Gastrocnemius medialis (tissue), 4 donors: ENCODE data around the gene PSKH1.

Experiments
- POLR2A ChIP-seq, 2 donors: fragments of 450-650 bp; IDR thresholded peaks; one replicate each; pipeline ENCODE4 v1.6.1; 2017; ENCODE audit warnings: antibody characterized with exemption in 2 of 2, mild to moderate bottlenecking in 2 of 2, moderate library complexity in 2 of 2
- TF ChIP-seq, protein P1 (sequence below), 5 experiments: fragments of 450-650 bp in 3 of 5; fragments of 200-600 bp in 2 of 5; sonication (generic) in 2 of 5; IDR thresholded peaks in 4 of 5; conservative IDR thresholded peaks in 1 of 5; 1 replicate in 4 of 5; 2 replicates in 1 of 5; pipeline ENCODE4 v1.5.1; 2016 to 2019; ENCODE audit warnings: antibody characterized with exemption in 5 of 5, mild to moderate bottlenecking in 3 of 5, moderate library complexity in 3 of 5

DNA sequence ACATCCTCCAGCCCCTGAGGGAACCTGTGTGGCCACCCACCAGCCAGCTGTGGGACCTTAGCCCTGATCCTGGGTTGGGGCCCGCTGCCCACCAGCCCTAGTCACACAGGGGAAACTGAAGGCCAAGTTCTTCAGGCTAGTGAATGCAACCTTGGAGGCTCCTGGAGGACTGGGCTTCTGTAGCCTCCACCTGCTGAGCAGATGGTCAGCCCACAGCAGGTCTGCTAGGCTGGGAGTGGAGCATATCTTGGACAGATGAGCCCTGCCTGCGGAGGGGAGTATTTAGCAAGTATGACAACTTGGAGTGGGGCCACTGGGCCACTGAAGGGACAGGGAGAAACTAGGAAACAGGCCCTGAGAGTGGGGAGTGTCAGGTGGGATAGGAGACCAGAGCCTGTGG lies 83.2 kb downstream of the PSKH1 start:
- TF ChIP-seq, protein P1, sequence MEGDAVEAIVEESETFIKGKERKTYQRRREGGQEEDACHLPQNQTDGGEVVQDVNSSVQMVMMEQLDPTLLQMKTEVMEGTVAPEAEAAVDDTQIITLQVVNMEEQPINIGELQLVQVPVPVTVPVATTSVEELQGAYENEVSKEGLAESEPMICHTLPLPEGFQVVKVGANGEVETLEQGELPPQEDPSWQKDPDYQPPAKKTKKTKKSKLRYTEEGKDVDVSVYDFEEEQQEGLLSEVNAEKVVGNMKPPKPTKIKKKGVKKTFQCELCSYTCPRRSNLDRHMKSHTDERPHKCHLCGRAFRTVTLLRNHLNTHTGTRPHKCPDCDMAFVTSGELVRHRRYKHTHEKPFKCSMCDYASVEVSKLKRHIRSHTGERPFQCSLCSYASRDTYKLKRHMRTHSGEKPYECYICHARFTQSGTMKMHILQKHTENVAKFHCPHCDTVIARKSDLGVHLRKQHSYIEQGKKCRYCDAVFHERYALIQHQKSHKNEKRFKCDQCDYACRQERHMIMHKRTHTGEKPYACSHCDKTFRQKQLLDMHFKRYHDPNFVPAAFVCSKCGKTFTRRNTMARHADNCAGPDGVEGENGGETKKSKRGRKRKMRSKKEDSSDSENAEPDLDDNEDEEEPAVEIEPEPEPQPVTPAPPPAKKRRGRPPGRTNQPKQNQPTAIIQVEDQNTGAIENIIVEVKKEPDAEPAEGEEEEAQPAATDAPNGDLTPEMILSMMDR (IDR thresholded peaks at IDR 0.05 in 4 of 5, conservative IDR thresholded peaks at IDR 0.05 in 1 of 5) = no peak
- TF ChIP-seq POLR2A (IDR thresholded peaks at IDR 0.05) = no peak
